PC-9 (cell line): ENCODE data around the gene KIAA0513. TPM values are rescaled to one million over a fixed set of nuclear protein-coding genes. Genes with fewer than 3 reads are reported as not detected.

Experiments used
- BruUV-seq: library from RNA; stranded (reverse); fragments of 400-500 nt; replicated peaks from 2 replicates; lab custom pipeline; 2021; lab: Mats Ljungman, UMichigan
- CTCF ChIA-PET: fragments of 300-600 bp; sonication (Branson Sonifier 250); formaldehyde crosslinking; loops from one replicate; lab custom pipeline; 2022; ENCODE audit warnings: antibody characterized with exemption; lab: Charles Lee
- POLR2A ChIA-PET: fragments of 300-600 bp; sonication (Branson Sonifier 250); formaldehyde crosslinking; loops from one replicate; lab custom pipeline; 2022; ENCODE audit warnings: antibody characterized with exemption; ENCODE audit not compliant: unreplicated experiment; lab: Charles Lee
- DNase-seq, 2 experiments: peaks; one replicate each; pipeline versions ENCODE4 v3.0.0 to v3.0.0-alpha.2; 2015 to 2022; ENCODE audit warnings: mixed read lengths in 1 of 2
- H2AFZ ChIP-seq: fragments of 200-600 bp; sonication (generic); 2 replicates; pipeline ENCODE4 v1.8.1; 2017; ENCODE audit warnings: antibody characterized with exemption
- H3F3A ChIP-seq: fragments of 200-600 bp; sonication (generic); 2 replicates; pipeline ENCODE4 v1.8.1; 2017; ENCODE audit warnings: antibody characterized with exemption, mild to moderate bottlenecking, low read depth; ENCODE audit not compliant: insufficient read depth
- H3K27ac ChIP-seq: fragments of 200-600 bp; sonication (generic); 2 replicates; pipeline ENCODE4 v1.6.1; 2016; ENCODE audit warnings: mixed run types
- H3K27me3 ChIP-seq: fragments of 200-600 bp; sonication (generic); 2 replicates; pipeline ENCODE4 v1.6.1; 2016; ENCODE audit warnings: low read depth, mixed run types; ENCODE audit not compliant: insufficient read depth
- H3K36me3 ChIP-seq: fragments of 200-600 bp; sonication (generic); 2 replicates; pipeline ENCODE4 v1.6.1; 2016; ENCODE audit warnings: low read depth, mixed run types
- H3K4me1 ChIP-seq: fragments of 200-600 bp; sonication (generic); replicated peaks from 2 replicates; pipeline ENCODE4 v1.6.1; 2016; ENCODE audit warnings: mixed run types; ENCODE audit not compliant: insufficient read depth
- H3K4me2 ChIP-seq: fragments of 200-600 bp; sonication (generic); 2 replicates; pipeline ENCODE4 v1.6.1; 2017; ENCODE audit warnings: mixed run types
- H3K4me3 ChIP-seq: fragments of 200-600 bp; sonication (generic); 2 replicates; pipeline ENCODE4 v1.6.1; 2016; ENCODE audit warnings: mixed run types
- H3K79me2 ChIP-seq: fragments of 200-600 bp; sonication (generic); 2 replicates; pipeline ENCODE4 v1.6.1; 2017; ENCODE audit warnings: low read depth, mixed run types
- H3K9me2 ChIP-seq: fragments of 200-600 bp; sonication (generic); 2 replicates; pipeline ENCODE4 v1.8.1; 2017; ENCODE audit warnings: mild to moderate bottlenecking; ENCODE audit not compliant: insufficient read depth
- H3K9me3 ChIP-seq: fragments of 200-600 bp; sonication (generic); 2 replicates; pipeline ENCODE4 v1.8.1; 2016; ENCODE audit warnings: low read depth; ENCODE audit not compliant: insufficient read depth
- H4K20me1 ChIP-seq: fragments of 200-600 bp; sonication (generic); 2 replicates; pipeline ENCODE4 v1.8.1; 2017; ENCODE audit not compliant: insufficient read depth
- EZH2 ChIP-seq: fragments of 200-600 bp; sonication (generic); IDR thresholded peaks from 2 replicates; pipeline ENCODE4 v1.8.0; 2017; ENCODE audit warnings: antibody characterized with exemption, low read depth
- intact Hi-C: fragments of 100-400 bp; cut with micrococcal nuclease; formaldehyde crosslinking; loops from one replicate; pipeline ENCODE4 v1.10.0; 2022; ENCODE audit not compliant: unreplicated experiment
- total RNA-seq: library from RNA; stranded (reverse); gene quantifications from 2 replicates; pipeline ENCODE4 v1.2.3, GENCODE V29; 2021
- TF ChIP-seq, protein P1 (sequence below): fragments of 200-600 bp; sonication (generic); conservative IDR thresholded peaks from 2 replicates; pipeline ENCODE4 v1.6.1; 2017; ENCODE audit warnings: mixed run types, antibody characterized with exemption, mild to moderate bottlenecking, moderate library complexity

Gene KIAA0513
- total RNA-seq, 1 experiment from 2014 or later = 4.3 TPM

DNA sequence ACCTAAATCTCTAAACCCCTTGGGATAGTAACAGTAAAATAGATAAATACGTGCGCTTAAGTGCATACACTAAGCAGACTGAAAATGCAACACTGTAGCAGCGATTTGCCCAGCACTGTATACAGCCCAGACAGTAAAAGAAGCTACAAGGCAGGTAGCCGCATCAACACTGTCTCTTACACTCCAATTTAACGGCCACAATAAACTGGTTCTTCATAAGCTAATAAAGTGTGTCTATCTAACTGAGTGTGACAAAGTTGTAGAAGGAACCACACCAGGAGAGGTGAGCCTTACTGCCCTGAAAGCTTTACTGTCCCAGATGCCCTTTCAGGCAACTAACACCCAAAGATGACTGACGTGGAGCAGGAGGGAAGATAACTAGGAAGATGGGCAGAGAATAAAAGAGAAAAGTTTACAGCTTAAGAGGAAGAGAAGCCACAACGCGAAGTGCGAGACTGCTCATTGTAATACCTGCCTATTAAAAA, 17.1 kb upstream of the KIAA0513 start:
- H3K9me2 ChIP-seq = no peaks in the 10 kb centered on the region
- peak overlapping the region; percentile 97 for H3K4me3 ChIP-seq
- H3K79me2 ChIP-seq = peaks cover 55% of the 10 kb centered on the region
- 0 out of 2 replicates have a peak, but pooled peaks cover 3% of the 10 kb centered on the region for H4K20me1 ChIP-seq
- peak overlapping the region; percentile 49 for H3K27ac ChIP-seq
- POLR2A ChIA-PET = interaction anchor here (0.6 to 0.7 kb wide), 3 partner anchors 10 to 16 kb away, joined by 3 to 7 read pairs (median 5); no protein-coding TSS in a partner anchor
- H3K9me3 ChIP-seq = no peaks in the 10 kb centered on the region
- H3K4me2 ChIP-seq = peak overlapping the region; percentile 97
- 0 out of 2 replicates have a peak, but pooled peaks cover 6% of the 10 kb centered on the region for H3K36me3 ChIP-seq
- intact Hi-C loops = loop anchor here (2.0 kb wide), 1 partner anchor 16 kb away; no protein-coding TSS in a partner anchor
- peak overlapping the region; percentile 89; the same call in 1 of the 2 replicates for H2AFZ ChIP-seq
- DNase-seq = no peak
- CTCF ChIA-PET = no interaction called here
- peaks cover 28% of the 10 kb centered on the region for H3K4me1 ChIP-seq
- TF ChIP-seq, protein P1, sequence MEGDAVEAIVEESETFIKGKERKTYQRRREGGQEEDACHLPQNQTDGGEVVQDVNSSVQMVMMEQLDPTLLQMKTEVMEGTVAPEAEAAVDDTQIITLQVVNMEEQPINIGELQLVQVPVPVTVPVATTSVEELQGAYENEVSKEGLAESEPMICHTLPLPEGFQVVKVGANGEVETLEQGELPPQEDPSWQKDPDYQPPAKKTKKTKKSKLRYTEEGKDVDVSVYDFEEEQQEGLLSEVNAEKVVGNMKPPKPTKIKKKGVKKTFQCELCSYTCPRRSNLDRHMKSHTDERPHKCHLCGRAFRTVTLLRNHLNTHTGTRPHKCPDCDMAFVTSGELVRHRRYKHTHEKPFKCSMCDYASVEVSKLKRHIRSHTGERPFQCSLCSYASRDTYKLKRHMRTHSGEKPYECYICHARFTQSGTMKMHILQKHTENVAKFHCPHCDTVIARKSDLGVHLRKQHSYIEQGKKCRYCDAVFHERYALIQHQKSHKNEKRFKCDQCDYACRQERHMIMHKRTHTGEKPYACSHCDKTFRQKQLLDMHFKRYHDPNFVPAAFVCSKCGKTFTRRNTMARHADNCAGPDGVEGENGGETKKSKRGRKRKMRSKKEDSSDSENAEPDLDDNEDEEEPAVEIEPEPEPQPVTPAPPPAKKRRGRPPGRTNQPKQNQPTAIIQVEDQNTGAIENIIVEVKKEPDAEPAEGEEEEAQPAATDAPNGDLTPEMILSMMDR = no peak
- no peak for TF ChIP-seq EZH2
- H3F3A ChIP-seq = peaks cover 18% of the 10 kb centered on the region; the same call in 1 of the 2 replicates
- no peaks in the 10 kb centered on the region for H3K27me3 ChIP-seq
- TSS peak; percentile 28 for BruUV-seq

DNA sequence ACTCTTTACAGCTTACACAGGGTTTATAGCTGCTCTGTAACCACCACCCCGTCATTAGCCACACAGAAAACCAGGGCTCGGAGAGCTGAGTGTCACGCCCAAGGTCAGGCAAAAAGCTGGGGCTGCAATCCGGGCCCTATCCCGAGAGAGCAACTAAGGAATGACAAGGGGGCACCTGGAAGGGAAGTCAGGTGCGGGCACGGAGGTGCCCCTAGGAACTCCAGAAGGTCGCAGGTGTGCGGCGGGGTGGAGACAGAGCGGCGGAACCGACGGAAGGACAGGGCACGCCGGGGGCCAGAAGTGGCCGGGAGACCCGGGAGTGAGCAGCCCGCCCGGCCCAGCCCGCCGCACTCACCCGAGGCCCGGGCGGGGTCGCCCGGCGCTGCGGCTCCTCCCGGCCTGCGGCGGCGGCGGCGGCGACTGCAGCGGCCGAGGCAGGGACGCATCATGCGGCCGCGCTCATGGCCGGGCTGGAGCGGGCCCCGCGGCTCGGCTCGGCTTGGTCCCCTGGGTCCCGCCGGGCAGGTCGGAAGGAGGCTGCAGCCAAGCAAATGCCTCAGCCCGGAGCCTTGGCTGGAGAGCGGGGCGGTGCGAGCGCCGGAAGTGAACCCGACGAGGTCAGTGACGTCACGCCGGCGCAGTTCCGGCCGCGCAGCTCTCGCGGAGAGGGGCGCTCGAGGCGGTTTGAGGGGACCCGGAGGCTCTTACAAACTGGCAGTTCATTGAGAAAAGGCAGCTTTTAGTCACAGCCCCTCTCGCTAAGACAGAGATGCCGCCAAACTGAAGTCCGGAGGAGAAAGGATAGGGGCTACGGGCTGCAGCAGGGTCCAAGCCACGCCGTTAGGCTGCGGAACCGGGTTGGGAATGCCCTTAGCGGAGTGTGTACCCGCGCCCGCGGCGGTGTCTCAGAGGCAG, 16.4 kb upstream of the KIAA0513 start, which contains the start of gene ZDHHC7:
Gene ZDHHC7 (minus strand): TSS at position 605 of the 915 bp plus-strand sequence. CDS start 20,917 bp downstream, outside the sequence.
- Histone ChIP-seq H3K4me3 (peak within 1 kb of the TSS; percentile 97), H3K9me2 (no peaks in the 10 kb centered on the region), H3F3A (peaks cover 20% of the 10 kb centered on the region; the same call in 1 of the 2 replicates), H3K9me3 (no peaks in the 10 kb centered on the region), H2AFZ (peak within 1 kb of the TSS; percentile 97), H4K20me1 (0 out of 2 replicates have a peak, but pooled peaks cover 3% of the 10 kb centered on the region), H3K36me3 (0 out of 2 replicates have a peak, but pooled peaks cover 6% of the 10 kb centered on the region), H3K4me1 (peaks cover 28% of the 10 kb centered on the region), H3K27ac (peak within 1 kb of the TSS; percentile 81), H3K4me2 (peak within 1 kb of the TSS; percentile 97), H3K27me3 (no peaks in the 10 kb centered on the region), H3K79me2 (peaks cover 48% of the 10 kb centered on the region)
- intact Hi-C loops = loop anchor here (2.0 kb wide), 1 partner anchor 16 kb away; no protein-coding TSS in a partner anchor
- CTCF ChIA-PET = interaction anchor here (0.6 to 1.2 kb wide), 2 partner anchors 11 to 34 kb away, joined by 3 to 8 read pairs; no protein-coding TSS in a partner anchor
- TF ChIP-seq, protein P1 = no peak
- TF ChIP-seq EZH2 = no peak
- no TSS peak for BruUV-seq
- DNase-seq = peak; percentile 66 to 78
- POLR2A ChIA-PET = interaction anchor here (0.6 to 0.7 kb wide), 5 partner anchors 12 to 130 kb away, joined by 3 to 7 read pairs (median 3); no protein-coding TSS in a partner anchor

DNA sequence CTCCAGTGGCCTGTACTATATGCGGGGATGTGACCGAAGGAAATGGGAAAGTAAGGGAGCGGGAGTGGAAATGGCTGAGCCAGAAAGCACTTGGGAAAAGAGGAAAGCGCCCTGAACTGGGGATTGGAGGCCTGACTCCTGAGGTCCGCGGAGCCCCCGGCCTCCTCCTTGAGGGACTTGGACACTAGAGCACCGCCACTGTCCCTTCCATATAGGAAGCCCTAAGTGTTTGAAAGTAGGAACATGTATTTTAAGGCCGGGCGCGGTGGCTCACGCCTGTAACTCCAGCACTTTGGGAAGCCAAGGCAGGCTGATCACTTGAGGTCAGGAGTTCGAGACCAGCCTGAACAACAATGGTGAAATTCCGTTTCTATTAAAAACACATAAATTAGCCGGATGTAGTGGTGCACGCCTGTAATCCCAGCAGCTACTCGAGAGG, 15.7 kb upstream of the KIAA0513 start:
- Histone ChIP-seq H3K9me2 (no peaks in the 10 kb centered on the region), H3K27me3 (no peaks in the 10 kb centered on the region), H2AFZ (peak overlapping the region; percentile 97), H3F3A (peaks cover 17% of the 10 kb centered on the region; the same call in 1 of the 2 replicates), H3K79me2 (peaks cover 42% of the 10 kb centered on the region), H3K27ac (peak overlapping the region; percentile 81), H3K4me1 (peaks cover 35% of the 10 kb centered on the region), H3K4me2 (peak overlapping the region; percentile 97), H3K36me3 (0 out of 2 replicates have a peak, but pooled peaks cover 6% of the 10 kb centered on the region), H3K4me3 (peak overlapping the region; percentile 97), H4K20me1 (0 out of 2 replicates have a peak, but pooled peaks cover 3% of the 10 kb centered on the region), H3K9me3 (no peaks in the 10 kb centered on the region)
- TSS peak; percentile 100 for BruUV-seq
- no peak for TF ChIP-seq EZH2
- TF ChIP-seq, protein P1 = no peak
- intact Hi-C loops = loop anchor here (2.0 kb wide), 1 partner anchor 17 kb away; no protein-coding TSS in a partner anchor
- no peak for DNase-seq
- ChIA-PET CTCF (interaction anchor here (0.6 to 1.2 kb wide), 3 partner anchors 12 to 34 kb away, joined by 3 to 8 read pairs (median 6); no protein-coding TSS in a partner anchor), POLR2A (interaction anchor here (0.7 kb wide), 1 partner anchor 14 kb away, joined by 3 read pairs; no protein-coding TSS in a partner anchor)
